NCI-H774 (cell line): ENCODE data around the gene OLFML3.
"Not testable (repeated sequence)": the region's sequence is repeated elsewhere in the genome, so short reads cannot be mapped to it uniquely, and the experiment has no call there.

Experiments used
- DNase-seq: peaks from one replicate; lab custom pipeline; 2025; lab: John Stamatoyannopoulos, UW

The OLFML3 gene

GRCh38 chr1:113993766-113994165 is 14.5 kb downstream of the OLFML3 start:
- no peak for DNase-seq

GRCh38 chr1:113995382-113995781 is 16.1 kb downstream of the OLFML3 start:
- no peak for DNase-seq

GRCh38 chr1:113998361-113998760 is 19.1 kb downstream of the OLFML3 start:
- DNase-seq: no peak

- DNase-seq: no peak
Observed at GRCh38 chr1:113999233-113999632, 20.0 kb downstream of the OLFML3 start.

GRCh38 chr1:113999799-114000198 is 20.5 kb downstream of the OLFML3 start:
- peak; percentile 18 for DNase-seq

GRCh38 chr1:114000406-114000805 is 21.1 kb downstream of the OLFML3 start:
- DNase-seq: no peak

- DNase-seq: no peak
Observed at GRCh38 chr1:114002492-114003239, 23.4 kb downstream of the OLFML3 start.

GRCh38 chr1:114003431-114003830 is 24.2 kb downstream of the OLFML3 start:
- no peak for DNase-seq

GRCh38 chr1:114006825-114007224 is 27.6 kb downstream of the OLFML3 start:
- not testable (repeated sequence) for DNase-seq

- DNase-seq: no peak
Observed at GRCh38 chr1:114008480-114008941, 29.2 kb downstream of the OLFML3 start.

- DNase-seq: no peak
Observed at GRCh38 chr1:114008993-114009392, 29.7 kb downstream of the OLFML3 start.

GRCh38 chr1:114009393-114009792 is 30.1 kb downstream of the OLFML3 start:
- no peak for DNase-seq

GRCh38 chr1:114010433-114011184 is 31.3 kb downstream of the OLFML3 start:
- no peak for DNase-seq

GRCh38 chr1:114011796-114012195 is 32.5 kb downstream of the OLFML3 start:
- no peak for DNase-seq

GRCh38 chr1:114015075-114015474 is 35.8 kb downstream of the OLFML3 start:
- DNase-seq: no peak

- not testable (repeated sequence) for DNase-seq
Observed at GRCh38 chr1:114019724-114020123, 40.5 kb downstream of the OLFML3 start.

GRCh38 chr1:114021665-114022099 is 42.4 kb downstream of the OLFML3 start:
- no peak for DNase-seq

- DNase-seq: no peak
Observed at GRCh38 chr1:114022877-114023276, 43.6 kb downstream of the OLFML3 start.

GRCh38 chr1:114023377-114023776 is 44.1 kb downstream of the OLFML3 start:
- no peak for DNase-seq

- no peak for DNase-seq
Observed at GRCh38 chr1:114024049-114024448, 44.8 kb downstream of the OLFML3 start.

- DNase-seq: no peak
Observed at GRCh38 chr1:114025609-114026401, 46.5 kb downstream of the OLFML3 start.

- no peak for DNase-seq
Observed at GRCh38 chr1:114026797-114027196, 47.5 kb downstream of the OLFML3 start.
